Measurements from ENCODE around the gene KIAA2012.

Gene KIAA2012

DNA sequence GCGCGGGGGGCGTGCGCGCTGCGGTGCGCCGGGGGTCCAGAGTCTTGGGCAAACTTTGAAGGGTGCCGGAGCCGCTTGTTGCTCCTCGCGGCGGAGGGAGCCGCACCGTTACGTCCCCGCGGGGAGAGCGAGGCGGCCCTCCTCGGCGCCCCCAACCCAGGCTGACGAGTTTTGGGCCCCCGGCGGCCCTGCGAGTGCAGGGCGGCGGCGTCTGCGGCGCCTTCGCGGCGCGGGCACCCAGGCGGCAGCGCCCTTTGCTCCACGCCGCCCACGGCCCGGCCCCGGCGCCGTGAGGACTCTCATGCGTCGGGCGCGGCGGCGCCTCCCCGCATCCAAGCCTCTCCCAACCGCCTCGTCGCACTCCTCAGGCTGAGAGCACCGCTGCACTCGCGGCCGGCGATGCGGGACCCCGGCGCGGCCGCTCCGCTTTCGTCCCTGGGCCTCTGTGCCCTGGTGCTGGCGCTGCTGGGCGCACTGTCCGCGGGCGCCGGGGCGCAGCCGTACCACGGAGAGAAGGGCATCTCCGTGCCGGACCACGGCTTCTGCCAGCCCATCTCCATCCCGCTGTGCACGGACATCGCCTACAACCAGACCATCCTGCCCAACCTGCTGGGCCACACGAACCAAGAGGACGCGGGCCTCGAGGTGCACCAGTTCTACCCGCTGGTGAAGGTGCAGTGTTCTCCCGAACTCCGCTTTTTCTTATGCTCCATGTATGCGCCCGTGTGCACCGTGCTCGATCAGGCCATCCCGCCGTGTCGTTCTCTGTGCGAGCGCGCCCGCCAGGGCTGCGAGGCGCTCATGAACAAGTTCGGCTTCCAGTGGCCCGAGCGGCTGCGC is 38.6 kb upstream of the KIAA2012 start:
- DNase-seq, result peak in 1 of 3 donors; percentile 6
- peak overlapping the region; percentile 33 for H3K27ac ChIP-seq (ENCODE audit: insufficient read depth, low read length, poor library complexity, severe bottlenecking)

DNA sequence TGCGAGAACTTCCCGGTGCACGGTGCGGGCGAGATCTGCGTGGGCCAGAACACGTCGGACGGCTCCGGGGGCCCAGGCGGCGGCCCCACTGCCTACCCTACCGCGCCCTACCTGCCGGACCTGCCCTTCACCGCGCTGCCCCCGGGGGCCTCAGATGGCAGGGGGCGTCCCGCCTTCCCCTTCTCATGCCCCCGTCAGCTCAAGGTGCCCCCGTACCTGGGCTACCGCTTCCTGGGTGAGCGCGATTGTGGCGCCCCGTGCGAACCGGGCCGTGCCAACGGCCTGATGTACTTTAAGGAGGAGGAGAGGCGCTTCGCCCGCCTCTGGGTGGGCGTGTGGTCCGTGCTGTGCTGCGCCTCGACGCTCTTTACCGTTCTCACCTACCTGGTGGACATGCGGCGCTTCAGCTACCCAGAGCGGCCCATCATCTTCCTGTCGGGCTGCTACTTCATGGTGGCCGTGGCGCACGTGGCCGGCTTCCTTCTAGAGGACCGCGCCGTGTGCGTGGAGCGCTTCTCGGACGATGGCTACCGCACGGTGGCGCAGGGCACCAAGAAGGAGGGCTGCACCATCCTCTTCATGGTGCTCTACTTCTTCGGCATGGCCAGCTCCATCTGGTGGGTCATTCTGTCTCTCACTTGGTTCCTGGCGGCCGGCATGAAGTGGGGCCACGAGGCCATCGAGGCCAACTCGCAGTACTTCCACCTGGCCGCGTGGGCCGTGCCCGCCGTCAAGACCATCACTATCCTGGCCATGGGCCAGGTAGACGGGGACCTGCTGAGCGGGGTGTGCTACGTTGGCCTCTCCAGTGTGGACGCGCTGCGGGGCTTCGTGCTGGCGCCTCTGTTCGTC is 37.7 kb upstream of the KIAA2012 start:
- H3K36me3 ChIP-seq (ENCODE audit: control insufficient read depth, insufficient read depth, low read length), result no peaks in the 10 kb centered on the region
- DNase-seq, result no peak
- peak overlapping the region; percentile 59 for H3K4me3 ChIP-seq (ENCODE audit: insufficient read depth, low read depth, low read length, poor library complexity, severe bottlenecking)
- no peaks in the 10 kb centered on the region for H3K9me3 ChIP-seq (ENCODE audit: control insufficient read depth, low read length)
- no peak overlapping the region for H3K27ac ChIP-seq (ENCODE audit: insufficient read depth, low read length, poor library complexity, severe bottlenecking)
- H3K4me1 ChIP-seq (ENCODE audit: control insufficient read depth, insufficient read depth, low read length, poor library complexity, severe bottlenecking), result peaks cover 13% of the 10 kb centered on the region
- H3K27me3 ChIP-seq (replicated peaks; ENCODE audit: control insufficient read depth, insufficient read depth, low read length, poor library complexity, severe bottlenecking), result peaks cover 30% of the 10 kb centered on the region

More for the DNA sequence above, 38.6 kb upstream of the KIAA2012 start:
- peaks cover 27% of the 10 kb centered on the region for H3K27me3 ChIP-seq (replicated peaks; ENCODE audit: control insufficient read depth, insufficient read depth, low read length, poor library complexity, severe bottlenecking)
- H3K4me3 ChIP-seq (ENCODE audit: insufficient read depth, low read depth, low read length, poor library complexity, severe bottlenecking), result peak overlapping the region; percentile 59
- H3K9me3 ChIP-seq (ENCODE audit: control insufficient read depth, low read length), result no peaks in the 10 kb centered on the region
- no peaks in the 10 kb centered on the region for H3K36me3 ChIP-seq (ENCODE audit: control insufficient read depth, insufficient read depth, low read length)
- peaks cover 13% of the 10 kb centered on the region for H3K4me1 ChIP-seq (ENCODE audit: control insufficient read depth, insufficient read depth, low read length, poor library complexity, severe bottlenecking)

DNA sequence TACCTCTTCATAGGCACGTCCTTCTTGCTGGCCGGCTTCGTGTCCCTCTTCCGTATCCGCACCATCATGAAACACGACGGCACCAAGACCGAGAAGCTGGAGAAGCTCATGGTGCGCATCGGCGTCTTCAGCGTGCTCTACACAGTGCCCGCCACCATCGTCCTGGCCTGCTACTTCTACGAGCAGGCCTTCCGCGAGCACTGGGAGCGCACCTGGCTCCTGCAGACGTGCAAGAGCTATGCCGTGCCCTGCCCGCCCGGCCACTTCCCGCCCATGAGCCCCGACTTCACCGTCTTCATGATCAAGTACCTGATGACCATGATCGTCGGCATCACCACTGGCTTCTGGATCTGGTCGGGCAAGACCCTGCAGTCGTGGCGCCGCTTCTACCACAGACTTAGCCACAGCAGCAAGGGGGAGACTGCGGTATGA is 37.1 kb upstream of the KIAA2012 start:
- Histone ChIP-seq H3K27me3 (replicated peaks; ENCODE audit: control insufficient read depth, insufficient read depth, low read length, poor library complexity, severe bottlenecking) (peaks cover 33% of the 10 kb centered on the region), H3K4me3 (ENCODE audit: insufficient read depth, low read depth, low read length, poor library complexity, severe bottlenecking) (no peak overlapping the region), H3K4me1 (ENCODE audit: control insufficient read depth, insufficient read depth, low read length, poor library complexity, severe bottlenecking) (peaks cover 13% of the 10 kb centered on the region)

DNA sequence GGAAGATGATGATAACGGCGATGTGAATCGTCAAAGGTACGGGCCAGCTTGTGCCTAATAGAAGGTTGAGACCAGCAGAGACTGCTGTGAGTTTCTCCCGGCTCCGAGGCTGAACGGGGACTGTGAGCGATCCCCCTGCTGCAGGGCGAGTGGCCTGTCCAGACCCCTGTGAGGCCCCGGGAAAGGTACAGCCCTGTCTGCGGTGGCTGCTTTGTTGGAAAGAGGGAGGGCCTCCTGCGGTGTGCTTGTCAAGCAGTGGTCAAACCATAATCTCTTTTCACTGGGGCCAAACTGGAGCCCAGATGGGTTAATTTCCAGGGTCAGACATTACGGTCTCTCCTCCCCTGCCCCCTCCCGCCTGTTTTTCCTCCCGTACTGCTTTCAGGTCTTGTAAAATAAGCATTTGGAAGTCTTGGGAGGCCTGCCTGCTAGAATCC is 36.4 kb upstream of the KIAA2012 start:
- Histone ChIP-seq H3K36me3 (ENCODE audit: control insufficient read depth, insufficient read depth, low read length) (no peaks in the 10 kb centered on the region), H3K4me1 (ENCODE audit: control insufficient read depth, insufficient read depth, low read length, poor library complexity, severe bottlenecking) (peaks cover 13% of the 10 kb centered on the region), H3K4me3 (ENCODE audit: insufficient read depth, low read depth, low read length, poor library complexity, severe bottlenecking) (no peak overlapping the region), H3K27ac (ENCODE audit: insufficient read depth, low read length, poor library complexity, severe bottlenecking) (no peak overlapping the region), H3K27me3 (replicated peaks; ENCODE audit: control insufficient read depth, insufficient read depth, low read length, poor library complexity, severe bottlenecking) (peaks cover 33% of the 10 kb centered on the region), H3K9me3 (ENCODE audit: control insufficient read depth, low read length) (no peaks in the 10 kb centered on the region)
- DNase-seq, result no peak

More for the DNA sequence above, 37.1 kb upstream of the KIAA2012 start:
- Histone ChIP-seq H3K36me3 (ENCODE audit: control insufficient read depth, insufficient read depth, low read length) (no peaks in the 10 kb centered on the region), H3K9me3 (ENCODE audit: control insufficient read depth, low read length) (no peaks in the 10 kb centered on the region), H3K27ac (ENCODE audit: insufficient read depth, low read length, poor library complexity, severe bottlenecking) (no peak overlapping the region)
- DNase-seq, result no peak

DNA sequence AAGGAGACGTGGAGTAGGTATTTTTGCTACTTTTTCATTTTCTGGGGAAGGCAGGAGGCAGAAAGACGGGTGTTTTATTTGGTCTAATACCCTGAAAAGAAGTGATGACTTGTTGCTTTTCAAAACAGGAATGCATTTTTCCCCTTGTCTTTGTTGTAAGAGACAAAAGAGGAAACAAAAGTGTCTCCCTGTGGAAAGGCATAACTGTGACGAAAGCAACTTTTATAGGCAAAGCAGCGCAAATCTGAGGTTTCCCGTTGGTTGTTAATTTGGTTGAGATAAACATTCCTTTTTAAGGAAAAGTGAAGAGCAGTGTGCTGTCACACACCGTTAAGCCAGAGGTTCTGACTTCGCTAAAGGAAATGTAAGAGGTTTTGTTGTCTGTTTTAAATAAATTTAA is 36.0 kb upstream of the KIAA2012 start:
- Histone ChIP-seq H3K9me3 (ENCODE audit: control insufficient read depth, low read length) (no peaks in the 10 kb centered on the region), H3K4me1 (ENCODE audit: control insufficient read depth, insufficient read depth, low read length, poor library complexity, severe bottlenecking) (peaks cover 13% of the 10 kb centered on the region), H3K27ac (ENCODE audit: insufficient read depth, low read length, poor library complexity, severe bottlenecking) (no peak overlapping the region), H3K4me3 (ENCODE audit: insufficient read depth, low read depth, low read length, poor library complexity, severe bottlenecking) (no peak overlapping the region), H3K36me3 (ENCODE audit: control insufficient read depth, insufficient read depth, low read length) (no peaks in the 10 kb centered on the region), H3K27me3 (replicated peaks; ENCODE audit: control insufficient read depth, insufficient read depth, low read length, poor library complexity, severe bottlenecking) (peaks cover 33% of the 10 kb centered on the region)
- DNase-seq, result no peak

DNA sequence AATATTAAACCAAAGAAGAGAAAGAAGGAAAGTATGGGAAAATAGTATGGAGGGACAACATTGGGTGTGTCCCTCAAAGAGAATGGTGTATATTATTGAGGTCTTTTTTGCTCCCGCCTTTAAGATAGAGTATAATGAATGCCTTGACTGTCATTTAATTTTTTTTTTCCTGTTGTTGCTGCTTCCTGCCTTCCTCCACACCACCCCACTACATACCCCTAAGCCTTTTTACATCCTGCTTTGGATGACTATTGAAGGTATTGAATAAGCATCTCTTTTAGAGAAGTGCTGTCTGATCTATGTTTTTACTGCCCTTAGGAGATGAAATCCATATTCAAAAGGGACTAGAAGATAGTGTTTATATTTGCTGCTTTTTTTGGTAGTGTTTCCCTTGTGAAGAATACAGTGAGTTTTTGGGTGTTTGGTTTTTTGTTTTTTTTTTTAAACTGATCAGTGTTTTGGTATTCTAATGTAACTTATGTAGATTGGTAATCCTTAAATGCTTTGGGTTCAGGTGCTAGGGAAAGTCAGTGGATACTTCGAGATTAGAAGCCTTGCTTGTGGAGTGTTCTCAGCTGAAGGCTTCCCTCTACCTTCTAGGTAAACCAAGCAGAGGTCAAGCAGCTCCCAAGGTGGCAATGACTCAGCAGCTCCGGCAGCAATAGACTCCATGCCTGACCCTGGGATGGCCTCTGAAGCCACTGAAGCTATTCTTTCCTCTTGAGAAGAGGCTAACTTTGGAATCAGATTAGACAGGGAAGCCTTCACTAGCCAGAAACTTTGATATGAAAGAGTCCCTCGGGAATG is 34.4 kb upstream of the KIAA2012 start:
- H3K27me3 ChIP-seq (replicated peaks; ENCODE audit: control insufficient read depth, insufficient read depth, low read length, poor library complexity, severe bottlenecking), result peaks cover 33% of the 10 kb centered on the region
- peaks cover 13% of the 10 kb centered on the region for H3K4me1 ChIP-seq (ENCODE audit: control insufficient read depth, insufficient read depth, low read length, poor library complexity, severe bottlenecking)
- no peak overlapping the region for H3K27ac ChIP-seq (ENCODE audit: insufficient read depth, low read length, poor library complexity, severe bottlenecking)
- no peak overlapping the region for H3K4me3 ChIP-seq (ENCODE audit: insufficient read depth, low read depth, low read length, poor library complexity, severe bottlenecking)
- no peaks in the 10 kb centered on the region for H3K9me3 ChIP-seq (ENCODE audit: control insufficient read depth, low read length)
- no peaks in the 10 kb centered on the region for H3K36me3 ChIP-seq (ENCODE audit: control insufficient read depth, insufficient read depth, low read length)
- DNase-seq, result no peak

DNA sequence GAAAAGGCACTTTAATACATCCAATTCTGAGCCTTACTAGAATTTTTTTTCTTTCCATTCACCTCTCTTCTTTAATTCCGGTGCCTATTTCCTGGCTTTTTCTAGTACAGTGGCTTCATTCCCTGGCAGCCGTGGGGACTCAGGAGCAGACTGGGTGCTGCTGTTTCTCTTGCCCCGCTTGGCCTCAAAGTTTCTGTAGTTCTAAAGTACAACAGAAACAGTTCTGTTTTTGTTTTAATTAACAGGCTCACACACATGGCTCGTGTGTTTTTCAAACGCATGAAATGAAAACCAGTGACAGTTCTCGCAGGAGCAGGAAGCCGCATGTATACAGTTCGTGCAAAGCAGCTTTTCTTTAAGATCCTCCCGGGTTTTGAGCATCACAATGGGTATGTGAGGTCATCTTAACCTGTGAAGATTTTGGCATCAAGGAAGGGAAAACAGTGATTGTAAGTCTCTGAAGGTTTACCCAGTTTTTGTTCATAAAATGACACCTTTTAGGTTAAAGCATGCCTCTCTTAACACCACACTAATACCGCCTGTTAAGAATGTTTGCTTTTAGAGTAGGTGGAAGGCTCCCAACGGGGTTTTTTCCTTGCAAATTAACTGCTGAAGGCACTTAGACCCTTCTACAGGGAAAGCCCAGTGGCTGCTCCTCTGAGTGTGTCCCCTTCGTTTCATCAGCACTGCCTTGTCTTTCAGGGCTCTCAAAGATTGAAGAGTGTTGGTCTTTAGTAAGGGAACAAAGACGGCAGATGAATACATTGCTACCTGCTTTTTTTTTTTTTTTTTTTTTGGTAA is 33.6 kb upstream of the KIAA2012 start:
- no peaks in the 10 kb centered on the region for H3K9me3 ChIP-seq (ENCODE audit: control insufficient read depth, low read length)
- H3K4me1 ChIP-seq (ENCODE audit: control insufficient read depth, insufficient read depth, low read length, poor library complexity, severe bottlenecking), result peaks cover 12% of the 10 kb centered on the region
- no peak overlapping the region for H3K27ac ChIP-seq (ENCODE audit: insufficient read depth, low read length, poor library complexity, severe bottlenecking)
- no peak overlapping the region for H3K4me3 ChIP-seq (ENCODE audit: insufficient read depth, low read depth, low read length, poor library complexity, severe bottlenecking)
- H3K27me3 ChIP-seq (replicated peaks; ENCODE audit: control insufficient read depth, insufficient read depth, low read length, poor library complexity, severe bottlenecking), result peaks cover 33% of the 10 kb centered on the region
- DNase-seq, result no peak
- H3K36me3 ChIP-seq (ENCODE audit: control insufficient read depth, insufficient read depth, low read length), result no peaks in the 10 kb centered on the region

DNA sequence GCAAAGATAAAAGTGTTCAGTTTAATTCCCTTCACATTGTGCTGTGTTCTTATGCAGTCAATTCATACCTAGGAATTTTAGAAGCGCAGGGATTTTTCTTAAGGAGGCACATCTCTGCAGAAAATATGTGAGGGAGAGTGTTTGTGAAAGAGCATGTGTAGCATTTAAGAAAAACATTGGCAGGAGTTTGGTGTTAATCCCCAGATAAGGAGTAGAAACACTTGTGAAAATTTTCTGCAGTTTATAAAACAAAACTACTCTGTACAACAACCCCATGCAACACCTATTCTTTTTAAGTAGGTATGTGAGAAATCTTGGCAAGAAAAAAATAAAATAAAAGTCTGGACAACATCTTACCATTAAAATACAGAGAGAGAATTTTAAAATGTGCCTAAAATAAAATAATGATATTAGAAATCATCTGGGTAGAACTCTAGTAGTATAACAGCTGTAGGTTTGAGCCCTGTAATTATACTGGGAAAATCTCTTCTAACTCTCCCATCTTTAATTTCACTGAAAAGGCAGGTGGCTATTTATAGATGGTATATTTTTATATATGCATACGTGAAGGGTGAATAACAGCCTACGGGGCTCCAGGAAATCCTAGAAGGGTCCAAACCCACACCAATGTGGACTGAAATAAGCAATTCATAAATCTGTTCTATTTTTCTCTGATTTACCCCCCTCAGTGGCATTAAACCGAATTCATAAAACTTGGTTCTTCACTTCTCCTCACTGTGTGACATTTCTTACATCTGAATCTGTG is 32.8 kb upstream of the KIAA2012 start:
- DNase-seq, result no peak
- no peaks in the 10 kb centered on the region for H3K36me3 ChIP-seq (ENCODE audit: control insufficient read depth, insufficient read depth, low read length)
- no peak overlapping the region for H3K4me3 ChIP-seq (ENCODE audit: insufficient read depth, low read depth, low read length, poor library complexity, severe bottlenecking)
- H3K27ac ChIP-seq (ENCODE audit: insufficient read depth, low read length, poor library complexity, severe bottlenecking), result no peak overlapping the region
- peaks cover 4% of the 10 kb centered on the region for H3K4me1 ChIP-seq (ENCODE audit: control insufficient read depth, insufficient read depth, low read length, poor library complexity, severe bottlenecking)
- no peaks in the 10 kb centered on the region for H3K9me3 ChIP-seq (ENCODE audit: control insufficient read depth, low read length)
- peaks cover 30% of the 10 kb centered on the region for H3K27me3 ChIP-seq (replicated peaks; ENCODE audit: control insufficient read depth, insufficient read depth, low read length, poor library complexity, severe bottlenecking)

Data from effector memory CD4-positive, alpha-beta T cell (primary cell).